ENCODE results near the gene RGS9. TPM values are rescaled to one million over a fixed set of nuclear protein-coding genes. Genes with fewer than 3 reads are reported as not detected.

RGS9 gene
- total and polyA plus RNA-seq, 2 donors (not counting 1 experiment from before 2014, with no cell fraction given), result 0.36 to 3.4 TPM

- H3K4me2 ChIP-seq (replicated peaks; ENCODE audit: low read depth, low read length, poor library complexity, severe bottlenecking), result no peak overlapping the region
- no peak overlapping the region for H3K4me3 ChIP-seq (ENCODE audit: control extremely low read depth in 1 of 5, extremely low read depth in 1 of 5, insufficient read depth in 1 of 5, low read depth in 2 of 5, low read length in 4 of 5)
- no peak overlapping the region for H3K27ac ChIP-seq (ENCODE audit: low read length in 2 of 2)
- H3K79me2 ChIP-seq (ENCODE audit: control insufficient read depth, insufficient read depth, low read length), result no peaks in the 10 kb centered on the region
- H3K27ac Mint-ChIP-seq, result peak overlapping the region; percentile 26
- H3K4me3 Mint-ChIP-seq, result no peak overlapping the region
- WGBS (ENCODE audit: insufficient coverage), result 56% methylated on average over 4 of the region's 9 CpGs
- H4K20me1 ChIP-seq (ENCODE audit: control insufficient read depth, insufficient read depth, low read length, poor library complexity, severe bottlenecking), result no peaks in the 10 kb centered on the region
- TF ChIP-seq EZH2 (IDR thresholded peaks at IDR 0.05; ENCODE audit: borderline replicate concordance, insufficient read depth, low read depth, low read length, poor library complexity, severe bottlenecking) (no peak), CTCF (IDR thresholded peaks at IDR 0.05) (no peak)
- H2AFZ ChIP-seq (ENCODE audit: insufficient read depth, low read depth, low read length, poor library complexity, severe bottlenecking), result no peak overlapping the region
- peaks cover 0 to 3% (median 0%) of the 10 kb centered on the region in 4 experiments for H3K27me3 ChIP-seq (replicated peaks in 1 of 4; ENCODE audit: control extremely low read depth in 1 of 4, control insufficient read depth in 3 of 4, insufficient read depth in 4 of 4, low read length in 3 of 4)
- H3K4me1 Mint-ChIP-seq, result peaks cover 35% of the 10 kb centered on the region
- CTCF ChIA-PET, result interaction anchor here (0.7 to 1.2 kb wide), 3 partner anchors 17 to 81 kb away, joined by 3 to 5 read pairs (median 3); partner anchors contain the start of gene RGS9
- peaks cover 0 to 4% (median 0%) of the 10 kb centered on the region in 3 donors for H3K9me3 ChIP-seq (ENCODE audit: control extremely low read depth in 1 of 3, control insufficient read depth in 2 of 3, insufficient read depth in 1 of 3, low read length in 2 of 3)
- H3K9ac ChIP-seq (ENCODE audit: low read length), result no peak overlapping the region
- DNase-seq, result no peak
- ATAC-seq (ENCODE audit: low read depth), result peak; percentile 28
- POLR2A ChIA-PET, result interaction anchor here (0.6 to 0.8 kb wide), 2 partner anchors 14 to 454 kb away, joined by 3 read pairs; no protein-coding TSS in a partner anchor
- H3K9me3 Mint-ChIP-seq (ENCODE audit: insufficient read depth), result peaks cover 2% of the 10 kb centered on the region
- no peaks in the 10 kb centered on the region for H3K36me3 ChIP-seq (replicated peaks in 1 of 2; ENCODE audit: control extremely low read depth in 1 of 2, control insufficient read depth in 1 of 2, extremely low read depth in 1 of 2, insufficient read depth in 2 of 2, low read length in 1 of 2)
- no peaks in the 10 kb centered on the region for H3K27me3 Mint-ChIP-seq
- intact Hi-C loops (cut with micrococcal nuclease), result loop anchor here (5.0 kb wide), 1 partner anchor 44 kb away; the partner anchor contains the start of gene RGS9
- H3K4me1 ChIP-seq (ENCODE audit: control insufficient read depth in 2 of 2, insufficient read depth in 2 of 2, low read length in 2 of 2), result peaks cover 4 to 15% of the 10 kb centered on the region in 2 donors
Observed at GRCh38 chr17:65181237-65182061, 44.3 kb downstream of the RGS9 start.

GRCh38 chr17:65182233-65182632 lies 45.1 kb downstream of the RGS9 start:
- peaks cover 0 to 4% (median 0%) of the 10 kb centered on the region in 3 donors for H3K9me3 ChIP-seq (ENCODE audit: control extremely low read depth in 1 of 3, control insufficient read depth in 2 of 3, insufficient read depth in 1 of 3, low read length in 2 of 3)
- H3K9me3 Mint-ChIP-seq (ENCODE audit: insufficient read depth), result peaks cover 2% of the 10 kb centered on the region
- ATAC-seq (ENCODE audit: low read depth), result peak; percentile 16
- POLR2A ChIA-PET, result interaction anchor here (0.8 kb wide), 1 partner anchor 13 kb away, joined by 3 read pairs; no protein-coding TSS in a partner anchor
- no peak overlapping the region for H3K9ac ChIP-seq (ENCODE audit: low read length)
- peak overlapping the region; percentile 33 for H3K4me2 ChIP-seq (replicated peaks; ENCODE audit: low read depth, low read length, poor library complexity, severe bottlenecking)
- CTCF ChIA-PET, result interaction anchor here (1.0 kb wide), 1 partner anchor 18 kb away, joined by 3 read pairs; no protein-coding TSS in a partner anchor
- no peak overlapping the region for H3K4me3 ChIP-seq (ENCODE audit: control extremely low read depth in 1 of 5, extremely low read depth in 1 of 5, insufficient read depth in 1 of 5, low read depth in 2 of 5, low read length in 4 of 5)
- DNase-seq, result no peak
- no peaks in the 10 kb centered on the region for H3K36me3 ChIP-seq (replicated peaks in 1 of 2; ENCODE audit: control extremely low read depth in 1 of 2, control insufficient read depth in 1 of 2, extremely low read depth in 1 of 2, insufficient read depth in 2 of 2, low read length in 1 of 2)
- no peaks in the 10 kb centered on the region for H3K27me3 Mint-ChIP-seq
- TF ChIP-seq CTCF (IDR thresholded peaks at IDR 0.05), result no peak
- TF ChIP-seq EZH2 (IDR thresholded peaks at IDR 0.05; ENCODE audit: borderline replicate concordance, insufficient read depth, low read depth, low read length, poor library complexity, severe bottlenecking), result no peak
- no peaks in the 10 kb centered on the region for H4K20me1 ChIP-seq (ENCODE audit: control insufficient read depth, insufficient read depth, low read length, poor library complexity, severe bottlenecking)
- WGBS (ENCODE audit: insufficient coverage), result 60% methylated on average over 8 of the region's 9 CpGs
- no peak overlapping the region for H2AFZ ChIP-seq (ENCODE audit: insufficient read depth, low read depth, low read length, poor library complexity, severe bottlenecking)
- H3K4me3 Mint-ChIP-seq, result no peak overlapping the region
- H3K27me3 ChIP-seq (replicated peaks in 1 of 4; ENCODE audit: control extremely low read depth in 1 of 4, control insufficient read depth in 3 of 4, insufficient read depth in 4 of 4, low read length in 3 of 4), result peaks cover 0 to 3% (median 0%) of the 10 kb centered on the region in 4 experiments
- H3K27ac Mint-ChIP-seq, result no peak overlapping the region
- intact Hi-C loops (cut with micrococcal nuclease), result loop anchor here (5.0 kb wide), 1 partner anchor 45 kb away; the partner anchor contains the start of gene RGS9
- no peak overlapping the region for H3K27ac ChIP-seq (ENCODE audit: low read length in 2 of 2)
- peaks cover 35% of the 10 kb centered on the region for H3K4me1 Mint-ChIP-seq
- peaks cover 4 to 15% of the 10 kb centered on the region in 2 donors for H3K4me1 ChIP-seq (ENCODE audit: control insufficient read depth in 2 of 2, insufficient read depth in 2 of 2, low read length in 2 of 2)
- no peaks in the 10 kb centered on the region for H3K79me2 ChIP-seq (ENCODE audit: control insufficient read depth, insufficient read depth, low read length)
